T47D (cell line): ENCODE measurements around the gene CIPC.

Experiments used
- DNase-seq, 2 experiments: peaks; one replicate each; pipeline versions ENCODE4 v3.0.0 to v3.0.0-alpha.2; 2011 to 2012; ENCODE audit warnings: low read depth in 1 of 2, low spot score in 1 of 2
- JUND ChIP-seq: IDR thresholded peaks from 2 replicates; pipeline ENCODE4 v1.6.1; 2012; ENCODE audit warnings: low read depth
- in situ Hi-C: cut with HindIII; loops from 2 replicates; pipeline ENCODE4 v1.10.0; 2016; ENCODE audit warnings: low sequenced_read_pairs, low pct_unique_long_range_greater_than_20kb

Gene CIPC

DNA sequence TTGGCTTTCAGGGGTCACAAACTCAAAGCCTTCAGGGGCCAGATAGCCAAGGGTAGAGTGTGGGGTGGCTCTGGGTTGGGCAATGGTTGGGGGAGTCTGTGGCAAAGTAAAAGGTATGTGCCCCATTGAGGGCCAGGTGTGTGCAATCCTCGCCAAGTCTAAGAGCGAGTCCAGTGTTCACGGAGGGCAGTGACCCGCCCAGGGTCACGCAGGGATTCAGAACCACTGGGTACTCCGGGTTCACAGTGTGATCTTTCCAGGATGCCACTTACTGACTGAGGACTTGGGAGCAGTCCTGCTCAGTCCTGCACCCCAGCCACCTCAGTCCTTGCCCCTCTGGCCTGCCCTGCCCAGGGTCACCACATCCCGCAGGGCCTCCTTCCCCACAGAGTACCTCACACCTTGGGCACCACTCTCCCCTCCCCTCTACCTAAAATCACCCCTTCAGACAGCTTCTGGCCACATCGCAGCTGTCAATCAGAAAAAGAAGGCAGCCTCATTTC, 27.8 kb downstream of the CIPC start:
- DNase-seq: no peak
- in situ Hi-C loops: no loop called here
- TF ChIP-seq JUND: no peak

DNA sequence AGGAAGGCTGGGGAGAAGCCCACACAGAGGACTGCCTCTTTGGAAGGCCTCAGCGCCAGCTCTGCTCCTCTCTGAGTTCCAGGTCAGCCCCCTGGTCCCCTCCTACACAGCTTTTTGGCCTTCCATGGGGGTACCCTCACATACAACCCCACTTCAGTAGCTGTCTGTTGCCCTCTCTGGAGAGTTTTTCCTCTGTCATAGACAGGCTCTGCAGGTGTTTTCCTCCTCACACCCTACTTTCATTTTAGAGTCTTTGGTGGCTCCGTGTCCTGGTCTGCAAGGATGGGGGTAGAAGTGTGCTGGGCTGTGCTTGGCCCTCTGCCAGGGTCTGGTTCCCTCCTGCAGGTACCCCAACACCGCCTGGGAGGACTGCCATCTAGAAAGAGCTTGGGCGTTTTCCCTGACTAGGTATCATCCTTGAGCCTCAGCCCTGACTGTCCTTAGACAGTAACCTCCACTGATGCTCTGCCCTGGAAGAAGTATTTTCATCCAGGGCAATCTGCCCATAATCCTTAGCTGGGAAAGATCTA, 28.5 kb downstream of the CIPC start:
- in situ Hi-C loops: no loop called here
- no peak for DNase-seq
- TF ChIP-seq JUND: no peak

DNA sequence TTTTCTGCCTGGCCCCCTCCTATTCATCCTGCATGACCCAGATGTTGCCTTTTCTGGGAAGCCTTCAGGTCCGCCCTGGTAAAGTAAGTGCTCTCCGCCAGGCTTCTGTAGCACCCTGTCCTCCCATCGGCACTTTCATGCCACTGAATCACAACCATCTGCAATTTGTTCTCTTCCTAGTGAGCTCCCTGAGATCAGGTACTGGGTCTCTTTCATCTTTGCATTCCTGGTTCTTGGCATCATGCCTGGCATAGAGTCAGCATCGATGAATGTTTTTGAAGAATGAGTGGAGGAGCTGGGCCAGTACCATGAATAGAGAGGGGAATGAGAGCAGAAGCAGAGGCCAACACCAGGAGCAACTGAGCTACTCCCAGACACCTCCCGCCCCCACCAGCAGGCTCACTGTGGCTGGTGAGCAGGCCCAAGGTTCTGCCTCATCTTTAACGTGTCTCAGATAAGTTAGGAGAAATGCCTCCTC, 30.4 kb downstream of the CIPC start:
- in situ Hi-C loops: no loop called here
- DNase-seq: no peak
- TF ChIP-seq JUND: no peak

DNA sequence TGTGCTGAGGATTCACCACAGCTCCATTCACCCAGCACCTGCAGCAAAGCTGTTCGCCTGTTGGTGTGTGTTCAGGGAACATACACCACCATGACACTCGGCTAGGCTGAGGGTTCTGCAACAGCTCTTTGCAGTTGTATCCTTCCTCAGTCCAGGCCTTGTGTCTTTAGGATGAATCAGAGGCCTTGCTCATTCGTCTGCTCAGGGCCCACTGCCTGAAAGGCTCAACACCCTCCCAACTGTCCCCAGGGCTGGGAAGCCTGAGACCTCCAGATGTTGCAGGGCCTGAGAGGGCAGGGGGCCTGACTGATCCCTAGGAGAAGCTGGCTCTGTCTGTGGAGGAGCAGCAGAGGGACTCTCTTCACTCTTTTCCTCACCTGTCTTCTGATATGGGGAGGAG, 32.3 kb downstream of the CIPC start:
- TF ChIP-seq JUND: no peak
- no peak for DNase-seq
- in situ Hi-C loops: no loop called here

DNA sequence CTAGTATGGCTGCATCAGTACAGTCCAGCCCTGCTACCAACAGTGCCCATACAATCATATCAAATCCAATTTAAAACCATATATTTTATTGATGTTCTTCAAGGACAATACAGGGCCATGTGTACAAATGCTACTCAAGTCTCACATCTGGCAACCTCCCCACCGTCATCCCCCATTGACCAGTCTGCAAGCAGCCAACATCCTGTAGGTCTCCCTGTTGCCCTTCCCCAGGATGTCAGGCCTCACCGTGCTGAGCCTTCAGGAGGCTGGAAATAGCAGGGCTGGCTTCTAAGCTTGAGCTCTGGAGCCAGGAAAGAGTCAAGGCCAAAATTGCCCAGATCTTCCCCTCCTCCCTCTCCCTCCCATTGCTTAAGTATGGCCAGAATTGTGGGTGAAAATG, 33.1 kb downstream of the CIPC start:
- in situ Hi-C loops: no loop called here
- no peak for TF ChIP-seq JUND

DNA sequence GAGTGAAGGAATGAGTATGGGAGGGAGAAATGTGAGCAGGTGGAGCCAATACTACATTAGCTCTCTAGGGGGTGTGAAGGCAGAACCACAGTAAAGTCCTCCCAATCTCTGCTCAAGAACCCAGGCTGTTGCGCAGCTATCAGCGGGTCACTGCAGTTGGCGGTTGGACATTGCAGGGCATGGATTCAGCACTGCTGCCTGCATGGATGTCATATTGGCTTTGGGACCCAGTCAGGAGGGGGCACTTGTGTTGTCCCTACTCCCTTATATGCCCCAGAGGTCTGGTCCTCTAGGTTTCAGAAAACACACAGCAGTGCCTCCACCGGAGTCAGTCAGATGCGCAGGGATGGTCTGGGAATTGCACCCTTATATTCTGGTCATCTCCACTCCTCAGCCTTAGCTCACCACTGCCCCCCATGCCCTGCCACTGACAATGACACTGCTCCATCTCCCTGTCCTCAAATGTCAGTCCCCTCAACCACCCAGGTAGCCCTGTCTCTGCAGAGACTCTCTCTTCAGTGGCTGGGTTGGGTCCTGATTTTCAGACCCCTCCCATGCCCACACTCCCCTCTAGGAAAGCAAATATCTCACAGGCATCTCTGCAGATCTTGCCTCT, 33.9 kb downstream of the CIPC start:
- DNase-seq: no peak
- in situ Hi-C loops: no loop called here
- no peak for TF ChIP-seq JUND

More for the DNA sequence above, 33.1 kb downstream of the CIPC start:
- DNase-seq: no peak

DNA sequence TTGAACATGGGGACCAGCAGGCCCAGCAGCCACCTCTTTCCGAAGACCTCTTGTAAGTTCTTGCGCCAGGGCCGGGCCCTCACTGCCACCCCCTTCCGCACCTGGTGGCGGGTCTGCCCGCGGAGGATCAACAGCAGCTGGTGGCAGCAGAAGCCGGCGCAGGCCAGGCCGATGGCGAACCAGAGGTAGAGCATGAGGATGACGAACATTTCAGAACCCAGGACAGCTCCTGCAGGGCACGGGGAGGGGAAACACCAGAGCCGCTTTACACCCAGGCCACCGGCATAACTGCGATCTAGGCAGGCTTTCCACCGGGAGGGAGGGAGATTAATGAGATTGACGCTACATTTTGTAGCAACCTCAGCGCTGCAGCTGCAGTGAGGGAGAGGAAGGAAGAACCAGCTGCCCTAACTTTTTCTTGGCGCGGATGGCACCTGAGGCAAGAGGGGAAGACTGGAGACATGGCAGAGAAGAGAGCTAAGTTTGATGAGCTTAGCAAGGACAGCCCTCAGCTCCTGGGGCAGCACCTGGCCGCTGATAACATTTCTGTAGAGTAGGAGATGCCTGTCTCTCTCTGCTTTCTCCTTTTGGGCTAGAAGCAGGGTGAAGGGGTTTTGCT, 35.8 kb downstream of the CIPC start:
- DNase-seq: peak; percentile 93 to 97
- no peak for TF ChIP-seq JUND
- in situ Hi-C loops: no loop called here

DNA sequence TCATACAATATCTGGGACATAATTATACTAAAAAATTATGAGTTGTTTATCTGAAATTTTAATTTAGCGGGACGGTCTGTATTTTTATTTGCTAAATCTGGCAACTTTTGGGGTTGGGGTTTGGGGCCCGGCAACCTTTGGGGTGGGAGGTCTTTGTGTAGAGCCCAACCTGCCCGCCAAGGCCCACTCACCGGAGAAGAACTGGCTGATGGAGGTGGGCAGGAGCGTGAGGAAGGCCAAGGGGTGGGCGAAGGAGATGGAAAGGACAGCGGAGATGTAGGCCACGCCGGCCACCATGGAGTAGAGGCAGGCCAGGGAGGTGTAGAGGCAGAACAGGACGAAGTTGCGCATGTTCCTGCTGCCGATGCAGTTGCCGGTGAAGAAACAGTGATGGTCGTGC, 41.0 kb downstream of the CIPC start:
- TF ChIP-seq JUND: no peak
- DNase-seq: no peak
- in situ Hi-C loops: no loop called here

DNA sequence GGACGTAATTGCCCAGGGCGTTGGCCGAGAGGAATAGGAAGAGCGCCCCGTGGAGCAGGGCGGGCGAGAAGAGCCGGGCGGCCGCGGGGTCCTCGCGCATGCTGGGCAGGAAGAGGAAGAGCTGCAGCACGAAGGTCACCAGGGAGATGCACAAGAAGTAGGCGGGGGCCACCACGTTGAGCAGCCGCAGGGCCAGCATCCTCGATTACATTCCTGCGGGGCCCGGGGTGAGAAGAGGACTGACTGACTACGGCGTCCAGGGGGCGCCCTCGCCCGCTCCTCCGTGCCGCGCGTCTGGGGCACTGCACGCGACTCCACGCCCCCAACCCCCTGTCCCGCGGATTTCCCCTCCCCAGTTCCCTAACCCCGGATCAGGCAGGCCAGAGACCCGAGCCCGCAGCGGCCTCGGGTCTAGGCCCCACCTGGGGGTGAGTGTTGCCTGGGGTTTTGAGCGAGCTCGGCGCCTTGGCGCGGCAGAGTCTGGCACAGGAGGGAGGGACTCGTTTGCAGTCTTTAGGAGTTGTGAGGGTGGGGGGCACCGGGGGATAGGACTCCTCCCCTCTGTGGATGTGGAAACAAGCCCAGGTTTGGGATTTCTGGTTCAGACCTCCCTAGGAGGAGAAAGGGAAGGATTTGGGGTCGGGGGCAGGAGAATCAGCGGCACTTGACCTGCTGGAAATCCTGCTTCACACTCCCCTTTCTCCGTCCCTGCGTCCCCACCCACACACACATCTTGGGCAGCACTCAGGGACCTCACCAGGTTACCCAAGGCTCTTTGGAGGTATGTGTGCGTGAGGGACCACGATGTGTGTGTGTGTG, 41.7 kb downstream of the CIPC start:
- in situ Hi-C loops: no loop called here
- no peak for TF ChIP-seq JUND
- peak; percentile 52 to 72 for DNase-seq

DNA sequence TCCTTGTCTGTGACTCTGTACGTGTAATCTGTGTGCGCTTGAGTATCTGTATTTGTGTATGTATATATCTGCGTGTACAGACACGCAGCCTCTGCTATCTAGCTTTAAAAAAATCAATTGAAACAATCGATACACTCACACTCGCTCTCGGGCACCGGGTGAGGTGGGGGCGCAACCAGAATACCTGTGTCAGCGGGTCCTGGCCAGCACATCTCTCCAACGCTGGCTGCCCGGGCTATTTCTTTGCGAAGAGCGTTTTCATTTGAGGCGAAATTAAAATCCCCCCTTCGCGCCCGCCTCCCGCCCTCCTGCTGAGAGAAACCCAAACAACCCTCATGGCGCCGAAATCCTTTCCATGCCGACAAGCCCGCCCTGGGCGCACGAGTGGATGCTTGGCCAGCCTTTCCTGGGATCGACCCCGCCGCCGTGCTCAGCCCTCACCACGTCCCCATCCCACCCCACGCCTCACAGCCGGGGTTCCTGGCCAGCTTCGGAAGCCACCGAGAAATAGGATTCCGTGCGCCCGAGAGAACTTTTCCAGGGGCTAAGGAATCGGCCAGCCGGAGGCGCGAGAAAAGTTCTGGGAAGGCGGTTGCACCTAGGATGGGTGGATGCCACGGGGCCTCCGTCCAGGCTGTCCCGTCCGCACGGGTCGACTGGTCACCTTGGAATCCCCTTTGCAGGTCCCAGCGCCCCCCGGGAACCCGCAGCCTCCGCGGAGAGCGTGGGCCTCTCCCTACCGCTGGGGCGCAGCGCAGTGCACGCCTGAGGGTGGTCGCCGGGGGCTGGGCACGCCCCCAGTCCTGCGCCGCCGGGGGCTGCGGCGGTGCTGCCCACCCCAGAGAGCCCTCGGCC, 42.5 kb downstream of the CIPC start:
- no peak for DNase-seq
- TF ChIP-seq JUND: no peak
- in situ Hi-C loops: no loop called here

DNA sequence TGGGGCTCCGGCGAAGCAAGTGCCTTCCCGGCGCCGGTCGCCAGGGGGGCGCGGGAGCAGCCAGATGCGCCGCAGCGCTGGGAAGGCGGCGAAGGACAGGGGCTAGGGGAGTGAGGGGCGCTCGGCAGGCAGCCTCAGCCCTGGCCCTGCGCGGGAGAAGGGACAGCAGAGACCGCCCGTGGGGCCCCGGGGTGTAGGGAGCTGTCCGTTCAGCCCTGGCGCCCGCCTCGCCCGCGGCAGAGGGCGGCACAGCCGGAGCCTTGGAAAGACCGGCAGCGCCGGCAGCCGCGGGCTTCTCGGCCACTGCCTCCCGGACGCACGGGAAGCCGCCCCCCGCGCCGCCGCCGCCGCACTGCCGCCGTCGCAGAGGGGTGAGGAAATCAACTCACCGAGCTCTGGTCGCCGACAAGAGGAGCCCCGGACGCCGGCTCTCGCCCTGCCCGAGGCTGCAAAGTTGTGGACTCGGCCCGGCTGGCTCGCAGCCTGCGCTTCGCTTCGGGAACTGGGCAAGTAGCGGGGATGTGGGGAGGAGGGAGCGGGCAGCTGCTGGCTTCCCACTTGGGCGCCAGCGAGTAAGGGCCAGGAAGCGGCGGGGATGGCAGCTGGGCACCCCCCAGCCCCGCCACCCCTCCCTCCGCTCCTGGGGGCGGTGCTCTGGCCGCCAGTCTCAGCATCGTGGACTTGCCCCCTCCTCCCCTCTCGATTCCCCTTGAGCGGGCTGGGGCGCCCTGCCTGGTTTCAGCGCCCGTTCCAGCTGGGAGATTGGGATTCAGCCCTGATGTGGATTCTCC, 43.4 kb downstream of the CIPC start, which contains the start of gene ZDHHC22:
TSS of gene ZDHHC22 (minus strand) at position 578 of the 791 bp plus-strand sequence. CDS start 2,053 bp downstream, outside the sequence.
- no peak for TF ChIP-seq JUND
- peak; percentile 31 to 69 for DNase-seq
- in situ Hi-C loops: no loop called here
